ENCODE data around the gene LGI2. TPM values are rescaled to one million over a fixed set of nuclear protein-coding genes. Genes with fewer than 3 reads are reported as not detected.

LGI2 gene
- total and polyA plus RNA-seq, 4 donors = 0.05 to 0.19 (median 0.08) TPM; not detected in 1

GRCh38 chr4:25001509-25001908 lies 29.2 kb downstream of the LGI2 start:
- Histone ChIP-seq H3K9ac (ENCODE audit: low read depth in 1 of 2, low read length in 2 of 2) (no peak overlapping the region), H3K9me3 (ENCODE audit: control insufficient read depth in 4 of 4, low read length in 3 of 4) (no peaks in the 10 kb centered on the region), H3K27me3 (ENCODE audit: control insufficient read depth in 4 of 4, insufficient read depth in 4 of 4, low read length in 3 of 4) (no peaks in the 10 kb centered on the region), H3K36me3 (ENCODE audit: control insufficient read depth in 4 of 4, insufficient read depth in 3 of 4, low read depth in 1 of 4, low read length in 3 of 4) (no peaks in the 10 kb centered on the region), H3K27ac (ENCODE audit: low read depth in 1 of 2, low read length in 2 of 2) (no peak overlapping the region), H3K4me3 (ENCODE audit: low read depth in 1 of 3, low read length in 3 of 3) (no peak overlapping the region), H3K4me1 (ENCODE audit: control insufficient read depth in 4 of 4, insufficient read depth in 4 of 4, low read length in 3 of 4) (peaks cover 0 to 2% (median 0%) of the 10 kb centered on the region in 4 donors)
- TF ChIP-seq ATF3 (IDR thresholded peaks at IDR 0.05) (no peak), NR2F2 (IDR thresholded peaks at IDR 0.05) (no peak), GABPA (IDR thresholded peaks at IDR 0.05 in 1 of 2, conservative IDR thresholded peaks at IDR 0.05 in 1 of 2) (no peak), ZBTB33 (IDR thresholded peaks at IDR 0.05) (no peak), FOXA2 (IDR thresholded peaks at IDR 0.05) (no peak), CTCF (IDR thresholded peaks at IDR 0.05; ENCODE audit: low read depth, low read length, missing input control) (no peak), JUND (IDR thresholded peaks at IDR 0.05) (no peak), MAX (IDR thresholded peaks at IDR 0.05) (no peak), REST (IDR thresholded peaks at IDR 0.05) (no peak), EGR1 (IDR thresholded peaks at IDR 0.05; ENCODE audit: low read depth in 2 of 2) (no peak), HNF4G (IDR thresholded peaks at IDR 0.05) (no peak), SP1 (IDR thresholded peaks at IDR 0.05) (no peak), RXRA (IDR thresholded peaks at IDR 0.05) (no peak), TAF1 (conservative IDR thresholded peaks at IDR 0.05) (no peak), RAD21 (IDR thresholded peaks at IDR 0.05) (no peak), YY1 (IDR thresholded peaks at IDR 0.05) (no peak), FOXA1 (IDR thresholded peaks at IDR 0.05) (no peak), HNF4A (conservative IDR thresholded peaks at IDR 0.05) (no peak)
- DNase-seq (ENCODE audit: low spot score) = no peak
- WGBS = 77% methylated on average over 3 of the region's 3 CpGs
